Measurements from ENCODE around the gene DNAI2.
"Not testable (repeated sequence)": the region's sequence is repeated elsewhere in the genome, so short reads cannot be mapped to it uniquely, and the experiment has no call there.

Gene DNAI2

DNA sequence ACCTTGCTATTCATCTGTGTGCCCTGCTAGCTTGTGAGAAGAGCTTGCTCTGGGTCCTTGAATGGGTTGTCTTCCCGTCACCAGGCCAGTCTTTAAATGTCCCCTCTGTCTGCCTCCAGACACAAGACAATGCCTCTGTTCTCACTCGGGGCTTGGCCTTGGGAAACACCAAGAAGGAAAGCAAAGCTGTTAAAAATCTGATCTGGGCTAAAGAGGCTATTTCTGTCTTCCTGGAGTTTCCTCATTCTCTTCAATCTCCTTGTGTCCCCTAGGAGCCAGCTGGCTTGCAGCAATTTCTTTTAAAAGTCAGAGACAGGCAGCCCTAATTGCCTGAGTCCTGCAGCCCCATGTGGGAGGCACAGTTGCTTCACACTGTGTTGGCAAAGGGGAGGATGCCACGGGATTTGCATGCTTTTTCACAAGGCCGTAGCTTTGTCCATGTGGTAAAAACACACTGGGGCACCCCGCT, 2.5 kb downstream of the DNAI2 start:
- DNase-seq, result no peak

DNA sequence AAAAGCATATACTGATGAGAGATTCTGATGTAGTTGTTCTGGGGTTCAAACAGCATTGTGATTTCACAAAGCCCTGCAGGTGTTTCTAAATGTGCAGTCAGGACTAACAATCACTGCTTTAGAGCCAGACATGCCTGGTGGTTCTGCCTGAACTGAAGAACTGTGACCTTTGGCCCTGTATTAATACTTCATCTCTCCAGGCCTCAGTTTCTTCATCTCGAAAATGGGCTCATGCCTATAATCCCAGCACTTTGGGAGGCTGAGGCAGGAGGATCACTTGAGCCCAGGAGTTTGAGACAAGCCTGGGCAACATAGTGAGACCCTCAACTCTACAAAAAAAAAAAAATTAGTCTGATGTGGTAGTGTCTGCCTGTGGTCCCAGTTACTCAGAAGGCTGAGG, 3.9 kb downstream of the DNAI2 start:
- no peak for DNase-seq

GRCh38 chr17:74279617-74280016, 5.6 kb downstream of the DNAI2 start:
- DNase-seq, result not testable (repeated sequence)

GRCh38 chr17:74280093-74280513, 6.1 kb downstream of the DNAI2 start:
- DNase-seq, result no peak

GRCh38 chr17:74281799-74282198, 7.8 kb downstream of the DNAI2 start:
- no peak for DNase-seq

DNA sequence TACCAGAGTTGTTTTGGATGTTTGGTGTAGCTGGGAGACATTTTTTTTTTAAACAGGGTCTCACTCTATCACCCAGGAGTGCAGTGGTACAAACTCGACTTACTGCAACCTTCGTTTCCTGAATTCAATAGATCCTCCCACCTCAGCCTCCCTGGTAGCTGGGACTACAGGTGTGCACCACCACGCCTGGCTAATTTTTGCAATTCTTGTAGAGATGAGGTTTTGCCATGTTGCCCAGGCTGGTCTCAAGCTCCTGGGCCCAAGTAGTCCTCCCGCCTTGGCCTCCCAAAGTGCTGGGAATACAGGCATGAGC, 8.2 kb downstream of the DNAI2 start:
- not testable (repeated sequence) for DNase-seq

- no peak for DNase-seq
These were observed 8.7 kb downstream of the DNAI2 start for GRCh38 chr17:74282587-74283370.

- no peak for DNase-seq
These were observed 9.3 kb downstream of the DNAI2 start for GRCh38 chr17:74283371-74283673.

- no peak for DNase-seq
These were observed 13.1 kb downstream of the DNAI2 start for GRCh38 chr17:74287031-74287602.

GRCh38 chr17:74288785-74289184, 14.8 kb downstream of the DNAI2 start:
- DNase-seq, result no peak

GRCh38 chr17:74289688-74290087, 15.7 kb downstream of the DNAI2 start:
- no peak for DNase-seq

GRCh38 chr17:74290340-74290739, 16.3 kb downstream of the DNAI2 start:
- DNase-seq, result no peak

- DNase-seq, result no peak
These were observed 18.5 kb downstream of the DNAI2 start for GRCh38 chr17:74292495-74292894.

- no peak for DNase-seq
These were observed 21.9 kb downstream of the DNAI2 start for GRCh38 chr17:74295625-74296547.

- DNase-seq, result peak in 1 of 2 experiments; percentile 22
These were observed 22.5 kb downstream of the DNAI2 start for GRCh38 chr17:74296548-74296936.

DNA sequence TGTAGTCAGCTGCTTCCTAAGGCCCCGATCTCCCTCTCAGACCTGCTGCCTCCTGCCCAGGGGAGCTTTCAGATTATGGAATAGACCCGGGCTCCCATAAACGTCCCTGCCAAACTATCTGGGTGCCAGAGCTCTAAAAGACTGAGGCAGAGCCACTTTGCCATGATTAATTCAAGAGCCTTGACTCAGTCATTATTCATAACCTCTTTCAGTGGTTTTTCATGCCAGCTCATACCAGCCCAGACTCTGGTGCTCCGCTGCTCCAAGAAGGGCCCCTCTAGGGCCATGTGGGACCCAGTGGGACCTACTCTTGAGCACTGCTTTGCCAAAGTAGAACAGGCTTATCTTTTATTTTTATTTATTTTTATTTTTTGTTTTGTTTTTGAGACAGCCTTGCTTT, 23.9 kb downstream of the DNAI2 start:
- no peak for DNase-seq

- no peak for DNase-seq
These were observed 24.7 kb downstream of the DNAI2 start for GRCh38 chr17:74298778-74299177.

DNA sequence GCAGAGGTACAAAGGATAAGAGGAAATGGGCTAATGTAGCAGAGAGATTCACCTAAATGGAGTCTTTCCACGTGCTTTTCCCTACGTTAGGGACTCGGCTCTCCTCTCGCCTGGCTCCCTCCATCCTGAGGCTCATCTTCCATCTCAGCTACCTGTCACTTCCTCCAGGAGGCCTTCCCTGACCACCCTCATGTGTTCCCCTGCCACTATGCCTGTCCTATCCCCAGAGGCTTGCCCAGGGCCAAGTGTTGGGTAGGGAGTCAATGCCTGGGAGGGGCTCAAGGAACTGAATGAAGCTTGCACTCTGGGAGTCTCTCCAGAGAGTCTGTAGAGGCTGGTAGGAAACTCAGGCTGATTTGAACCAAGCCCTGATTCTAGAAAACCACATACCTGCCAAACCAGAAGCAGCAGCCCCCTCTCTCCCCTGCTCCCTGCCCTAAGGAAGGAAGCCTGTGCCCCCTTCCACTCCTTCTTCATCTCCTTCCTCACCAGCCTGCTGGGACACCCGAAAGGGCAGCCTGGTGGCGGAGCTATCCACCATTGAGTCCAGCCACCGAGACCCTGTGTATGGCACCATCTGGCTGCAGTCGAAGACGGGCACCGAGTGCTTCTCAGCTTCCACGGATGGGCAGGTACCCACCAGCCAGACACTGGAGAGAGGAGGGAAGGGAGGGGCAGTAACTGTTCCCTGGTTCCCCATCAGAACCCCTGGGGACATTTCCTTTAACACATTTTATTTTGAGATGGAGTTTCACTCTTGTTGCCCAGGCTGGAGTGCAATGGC, 25.4 kb downstream of the DNAI2 start:
- DNase-seq, result no peak

DNA sequence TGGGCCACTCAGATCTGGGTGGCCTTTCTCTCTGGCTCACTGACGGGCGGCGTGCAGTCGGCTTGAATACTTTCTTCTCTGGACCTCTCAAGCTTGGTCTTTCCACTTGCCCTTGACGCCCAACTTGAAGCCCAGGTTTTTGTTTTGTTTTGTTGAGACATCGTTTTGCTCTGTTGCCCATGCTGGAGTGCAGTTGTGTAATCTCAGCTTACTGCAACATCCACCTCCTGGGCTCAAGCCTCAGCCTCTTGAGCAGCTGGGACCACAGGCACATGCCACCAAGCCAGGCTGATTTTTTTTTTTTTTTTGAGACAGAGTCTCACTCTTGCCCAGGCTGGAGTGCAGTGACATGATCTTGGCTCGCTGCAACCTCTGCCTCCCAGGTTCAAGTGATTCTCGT, 29.3 kb downstream of the DNAI2 start:
- no peak for DNase-seq

GRCh38 chr17:74304184-74304583, 30.1 kb downstream of the DNAI2 start:
- no peak for DNase-seq

- no peak for DNase-seq
These were observed 32.0 kb downstream of the DNAI2 start for GRCh38 chr17:74305865-74306654.

All from NCI-H2081 (cell line).